B cell (primary cell): Measurements from ENCODE around the gene MYBPHL. TPM values are rescaled to one million over a fixed set of nuclear protein-coding genes. Genes with fewer than 3 reads are reported as not detected.

Source experiments
- ATAC-seq: fragments of 200-7000 bp; cut with Tn5 transposase; one replicate; pipeline ENCODE4 v1.10.0; 2021; ENCODE audit warnings: low read depth, mild to moderate bottlenecking, moderate number of reproducible peaks, moderate library complexity
- CTCF ChIA-PET: fragments of 350-600 bp; sonication (Branson Sonifier 250); formaldehyde crosslinking; loops from one replicate; lab custom pipeline; 2021; ENCODE audit warnings: antibody characterized with exemption, inconsistent platforms; lab: Charles Lee
- POLR2A ChIA-PET: fragments of 350-600 bp; sonication (Branson Sonifier 250); formaldehyde crosslinking; loops from one replicate; lab custom pipeline; 2021; ENCODE audit warnings: antibody characterized with exemption; lab: Charles Lee
- DNase-seq: peaks from one replicate; pipeline ENCODE4 v3.0.0; 2013
- H2AFZ ChIP-seq: 2 replicates; pipeline ENCODE4 v1.6.1; 2012; ENCODE audit warnings: mild to moderate bottlenecking, low read depth, low read length; ENCODE audit not compliant: insufficient read depth, poor library complexity, severe bottlenecking
- H3K27ac ChIP-seq, 2 donors: 1 replicate in 1 of 2; 2 replicates in 1 of 2; pipeline ENCODE4 v1.5.1; 2012 to 2013; ENCODE audit warnings: low read length in 2 of 2, mild to moderate bottlenecking in 2 of 2, moderate library complexity in 1 of 2
- H3K27me3 ChIP-seq, 4 experiments: fragments of 200-600 bp in 1 of 4; sonication (generic) in 1 of 4; replicated peaks in 1 of 4; 1 replicate in 2 of 4; 2 replicates in 2 of 4; pipeline versions ENCODE4 v1.6.1 to v1.7.0; 2013 to 2016; ENCODE audit warnings: low read length in 3 of 4, mild to moderate bottlenecking in 2 of 4, mixed read lengths in 1 of 4, moderate library complexity in 1 of 4; ENCODE audit not compliant: insufficient read depth in 4 of 4, control insufficient read depth in 3 of 4; ENCODE audit errors: control extremely low read depth in 1 of 4
- H3K36me3 ChIP-seq, 2 experiments: replicated peaks in 1 of 2; 1 replicate in 1 of 2; 2 replicates in 1 of 2; pipeline versions ENCODE4 v1.6.1 to v1.7.1; 2013; ENCODE audit warnings: low read length in 1 of 2; ENCODE audit not compliant: insufficient read depth in 2 of 2, control insufficient read depth in 1 of 2; ENCODE audit errors: control extremely low read depth in 1 of 2, extremely low read depth in 1 of 2
- H3K4me1 ChIP-seq, 2 donors: fragments of 200-600 bp in 1 of 2; sonication (generic) in 1 of 2; 1 replicate in 1 of 2; 2 replicates in 1 of 2; pipeline versions ENCODE4 v1.5.1 to v1.6.1; 2013 to 2017; ENCODE audit warnings: low read length in 2 of 2; ENCODE audit not compliant: control insufficient read depth in 2 of 2, insufficient read depth in 2 of 2
- H3K4me2 ChIP-seq: replicated peaks from 2 replicates; pipeline ENCODE3; 2012; ENCODE audit warnings: mild to moderate bottlenecking, low read depth, low read length; ENCODE audit not compliant: poor library complexity, severe bottlenecking
- H3K4me3 ChIP-seq, 5 experiments: fragments of 200-600 bp in 1 of 5; sonication (generic) in 1 of 5; 1 replicate in 3 of 5; 2 replicates in 2 of 5; pipeline versions ENCODE4 v1.5.1 to v1.7.0; 2011 to 2016; ENCODE audit warnings: low read length in 4 of 5, mild to moderate bottlenecking in 4 of 5, low read depth in 2 of 5, control low read depth in 1 of 5, moderate library complexity in 1 of 5; ENCODE audit not compliant: insufficient read depth in 1 of 5; ENCODE audit errors: control extremely low read depth in 1 of 5, extremely low read depth in 1 of 5
- H3K79me2 ChIP-seq: fragments of 200-600 bp; sonication (generic); one replicate; pipeline ENCODE4 v1.6.0; 2016; ENCODE audit warnings: low read length; ENCODE audit not compliant: control insufficient read depth, insufficient read depth
- H3K9ac ChIP-seq: fragments of 200-600 bp; sonication (generic); 2 replicates; pipeline ENCODE4 v1.6.1; 2017; ENCODE audit warnings: mild to moderate bottlenecking, low read length, moderate library complexity
- H3K9me3 ChIP-seq, 3 donors: one replicate each; pipeline versions ENCODE4 v1.6.1 to v1.7.1; 2013; ENCODE audit warnings: low read length in 2 of 3; ENCODE audit not compliant: control insufficient read depth in 2 of 3, insufficient read depth in 1 of 3; ENCODE audit errors: control extremely low read depth in 1 of 3
- H4K20me1 ChIP-seq: 2 replicates; pipeline ENCODE4 v1.6.0; 2012; ENCODE audit warnings: mild to moderate bottlenecking, low read length; ENCODE audit not compliant: insufficient read depth, control insufficient read depth, poor library complexity, severe bottlenecking
- H3K27ac Mint-ChIP-seq: one replicate; pipeline ENCODE4 v1.8.0; 2021; ENCODE audit warnings: mixed read lengths
- H3K27me3 Mint-ChIP-seq: one replicate; pipeline ENCODE4 v1.8.0; 2021; ENCODE audit warnings: mixed read lengths
- H3K4me1 Mint-ChIP-seq: one replicate; pipeline ENCODE4 v1.8.0; 2021; ENCODE audit warnings: mixed read lengths
- H3K4me3 Mint-ChIP-seq: one replicate; pipeline ENCODE4 v1.8.0; 2021; ENCODE audit warnings: mixed read lengths
- H3K9me3 Mint-ChIP-seq: one replicate; pipeline ENCODE4 v1.8.0; 2022; ENCODE audit warnings: mixed read lengths; ENCODE audit not compliant: insufficient read depth
- CTCF ChIP-seq: fragments of 200-600 bp; IDR thresholded peaks from one replicate; pipeline ENCODE4 v1.8.0; 2022; ENCODE audit warnings: antibody characterized with exemption, mild to moderate bottlenecking
- EZH2 ChIP-seq: IDR thresholded peaks from 2 replicates; pipeline ENCODE4 v1.6.1; 2012; ENCODE audit warnings: borderline replicate concordance, low read depth, mild to moderate bottlenecking, moderate library complexity, low read length; ENCODE audit not compliant: insufficient read depth, poor library complexity, severe bottlenecking
- WGBS: methylation state at CpG from one replicate; pipeline ENCODE4 v1.1.5; 2013; ENCODE audit warnings: missing lambda C conversion rate; ENCODE audit not compliant: insufficient coverage; 5-methylcytosine and 5-hydroxymethylcytosine counted together
- intact Hi-C: fragments of 100-400 bp; cut with micrococcal nuclease; formaldehyde crosslinking; loops from one replicate; pipeline ENCODE4 v1.10.0; 2022
- polyA plus RNA-seq: library from polyadenylated mRNA; depleted of rRNA; stranded (reverse); fragments of >200 nt; gene quantifications from 2 replicates; pipeline ENCODE4 v1.2.3, GENCODE V29; 2012
- total RNA-seq, 2 donors: library from RNA; stranded (reverse); fragments of 120-200 nt in 1 of 2; gene quantifications; 1 replicate in 1 of 2; 2 replicates in 1 of 2; pipeline versions ENCODE4 v1.2.3 to v1.2.4, GENCODE V29; 2013 to 2022

Gene MYBPHL
- total and polyA plus RNA-seq, 2 donors (not counting 1 experiment from before 2014, with no cell fraction given) = not detected

DNA sequence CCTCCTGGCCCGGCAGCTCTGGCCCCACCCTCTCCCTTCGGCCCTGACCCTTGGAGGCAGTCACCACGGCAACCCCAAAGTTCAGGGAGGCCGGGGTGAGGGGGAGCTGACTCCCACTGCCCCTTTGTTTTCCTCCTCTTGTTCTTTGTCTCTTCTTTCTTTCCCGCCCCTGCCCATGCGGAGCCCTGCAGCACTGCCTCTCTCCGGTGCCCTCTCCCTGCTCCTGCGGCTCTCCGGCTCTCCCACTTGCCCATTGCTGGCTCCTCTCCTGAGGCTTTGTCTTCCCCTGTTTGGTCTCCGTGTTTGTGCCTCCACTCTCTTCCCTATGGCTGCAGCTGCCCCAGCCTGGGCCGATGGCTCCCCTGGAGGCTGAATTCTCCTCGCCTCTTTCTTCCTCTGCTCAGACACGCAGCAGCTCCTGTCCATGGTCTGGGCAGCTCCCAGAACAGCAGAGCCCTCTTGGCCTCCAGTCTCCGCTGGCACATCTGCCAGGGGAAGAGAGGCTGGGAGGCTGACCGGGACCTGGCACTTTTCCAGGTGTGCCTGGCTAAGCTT is 51.6 kb downstream of the MYBPHL start:
- Mint-ChIP-seq H3K9me3 (no peaks in the 10 kb centered on the region), H3K27ac (no peak overlapping the region), H3K4me3 (no peak overlapping the region), H3K4me1 (peaks cover 7% of the 10 kb centered on the region), H3K27me3 (peaks cover 4% of the 10 kb centered on the region)
- H3K4me2 ChIP-seq = no peak overlapping the region
- no peak overlapping the region for H2AFZ ChIP-seq
- no peaks in the 10 kb centered on the region for H3K79me2 ChIP-seq
- H3K4me1 ChIP-seq = peaks cover 3 to 14% of the 10 kb centered on the region in 2 donors
- H3K36me3 ChIP-seq = no peaks in the 10 kb centered on the region
- 85% methylated on average over 14 of the region's 15 CpGs for WGBS
- POLR2A ChIA-PET = no interaction called here
- peaks cover 0 to 14% (median 0%) of the 10 kb centered on the region in 3 donors for H3K9me3 ChIP-seq
- peaks cover 0 to 10% (median 4%) of the 10 kb centered on the region in 4 experiments for H3K27me3 ChIP-seq
- intact Hi-C loops = no loop called here
- CTCF ChIA-PET = no interaction called here
- DNase-seq (no peak), ATAC-seq (no peak)
- TF ChIP-seq EZH2 = no peak
- no peak for TF ChIP-seq CTCF
- H4K20me1 ChIP-seq = no peaks in the 10 kb centered on the region
- no peak overlapping the region for H3K27ac ChIP-seq
- no peak overlapping the region for H3K4me3 ChIP-seq
- no peak overlapping the region for H3K9ac ChIP-seq

DNA sequence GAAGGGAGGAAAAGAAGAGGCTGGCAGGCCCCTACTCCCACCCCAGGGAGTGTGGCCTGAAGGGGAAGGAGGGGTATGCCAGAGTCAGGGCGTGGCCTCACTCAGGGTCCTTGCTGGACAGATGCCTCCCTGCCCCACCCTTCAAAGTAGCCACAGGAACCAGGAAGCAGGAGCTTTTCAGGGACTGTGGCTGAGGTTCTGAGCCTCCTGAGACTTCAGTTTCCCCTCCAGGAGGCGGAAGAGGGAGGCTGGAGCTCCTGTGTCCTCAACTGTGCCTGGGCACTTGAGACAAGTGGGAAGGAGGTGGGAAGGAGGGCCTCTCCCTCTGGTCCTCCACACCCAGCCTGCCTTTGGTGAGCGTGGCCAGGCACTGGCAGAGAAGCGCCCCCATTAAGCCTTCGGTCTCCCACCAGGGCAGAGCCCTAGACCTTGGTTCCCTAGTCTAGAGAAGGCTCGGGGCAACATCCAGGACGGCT is 52.2 kb downstream of the MYBPHL start:
- ChIA-PET POLR2A (no interaction called here), CTCF (interaction anchor here (2.4 kb wide), 1 partner anchor 22 kb away, joined by 8 read pairs; no protein-coding TSS in a partner anchor)
- H3K36me3 ChIP-seq = no peaks in the 10 kb centered on the region
- no peak overlapping the region for H3K4me3 Mint-ChIP-seq
- peaks cover 0 to 12% (median 6%) of the 10 kb centered on the region in 4 experiments for H3K27me3 ChIP-seq
- H3K27ac ChIP-seq = no peak overlapping the region
- H3K9me3 ChIP-seq = peaks cover 0 to 16% (median 0%) of the 10 kb centered on the region in 3 donors
- ATAC-seq = no peak
- H3K4me1 ChIP-seq = peaks cover 5 to 16% of the 10 kb centered on the region in 2 donors
- H3K9ac ChIP-seq = no peak overlapping the region
- no peak overlapping the region for H3K27ac Mint-ChIP-seq
- no peaks in the 10 kb centered on the region for H3K9me3 Mint-ChIP-seq
- no peak for TF ChIP-seq CTCF
- TF ChIP-seq EZH2 = no peak
- intact Hi-C loops = no loop called here
- no peak overlapping the region for H2AFZ ChIP-seq
- H3K27me3 Mint-ChIP-seq = peaks cover 4% of the 10 kb centered on the region
- no peaks in the 10 kb centered on the region for H4K20me1 ChIP-seq
- peaks cover 7% of the 10 kb centered on the region for H3K4me1 Mint-ChIP-seq
- no peaks in the 10 kb centered on the region for H3K79me2 ChIP-seq
- DNase-seq = no peak
- no peak overlapping the region for H3K4me2 ChIP-seq
- 90% methylated on average over 5 of the region's 7 CpGs for WGBS
- no peak overlapping the region for H3K4me3 ChIP-seq
